M059J (cell line): ENCODE results near the gene NTSR1. TPM values are rescaled to one million over a fixed set of nuclear protein-coding genes. Genes with fewer than 3 reads are reported as not detected.
A peak's percentile ranks its signal among the peaks of the same experiment; 100 is the strongest.

Experiments used
- DNase-seq: peaks from one replicate; pipeline ENCODE4 v3.0.0-alpha.2; 2012; ENCODE audit warnings: low read depth
- total RNA-seq: library from RNA; depleted of rRNA; stranded (reverse); fragments of >200 nt; shearing (Covaris generic); gene quantifications from 2 replicates; pipeline ENCODE4 v1.2.3, GENCODE V29; 2014

The NTSR1 gene
- total RNA-seq, 1 experiment from 2014 or later: 0.07 TPM

DNA sequence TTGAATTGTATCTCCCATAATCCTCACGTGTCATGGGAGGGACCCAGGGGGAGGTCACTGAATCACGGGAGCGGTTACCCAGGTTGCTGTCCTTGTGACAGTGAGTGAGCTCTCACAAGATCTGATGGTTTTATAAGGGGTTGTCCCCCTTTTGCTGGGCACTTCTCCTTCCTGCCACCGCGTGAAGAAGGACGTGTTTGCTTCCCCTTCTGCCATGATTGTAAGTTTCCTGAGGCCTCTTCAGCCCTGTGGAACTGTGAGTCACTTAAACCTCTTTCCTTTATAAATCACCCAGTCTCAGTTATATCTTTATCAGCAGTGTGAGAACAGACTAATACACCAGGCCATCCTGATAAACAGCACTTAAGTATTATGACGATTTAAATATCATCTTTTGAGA, 78.7 kb downstream of the NTSR1 start:
- DNase-seq: no peak

DNA sequence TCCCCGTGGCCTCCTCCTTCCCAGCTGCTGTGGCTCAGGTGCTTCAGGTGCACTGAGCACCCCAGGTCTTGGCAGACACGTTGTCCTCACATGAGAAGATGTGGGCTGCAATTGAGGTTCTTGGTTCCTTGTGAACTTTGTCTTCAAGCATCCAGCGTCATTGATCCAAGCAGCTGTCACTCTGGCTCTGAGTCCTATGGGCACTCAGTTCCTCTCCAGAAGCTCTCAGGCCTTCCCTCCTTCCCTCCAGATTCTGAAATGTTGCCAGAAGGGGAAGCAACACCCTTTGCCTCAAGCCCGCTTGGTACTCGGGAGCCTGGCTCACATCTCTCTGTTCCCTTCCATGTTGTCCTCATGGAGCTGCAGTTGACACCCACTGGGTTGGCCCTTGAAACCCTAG, 79.2 kb downstream of the NTSR1 start:
- no peak for DNase-seq

DNA sequence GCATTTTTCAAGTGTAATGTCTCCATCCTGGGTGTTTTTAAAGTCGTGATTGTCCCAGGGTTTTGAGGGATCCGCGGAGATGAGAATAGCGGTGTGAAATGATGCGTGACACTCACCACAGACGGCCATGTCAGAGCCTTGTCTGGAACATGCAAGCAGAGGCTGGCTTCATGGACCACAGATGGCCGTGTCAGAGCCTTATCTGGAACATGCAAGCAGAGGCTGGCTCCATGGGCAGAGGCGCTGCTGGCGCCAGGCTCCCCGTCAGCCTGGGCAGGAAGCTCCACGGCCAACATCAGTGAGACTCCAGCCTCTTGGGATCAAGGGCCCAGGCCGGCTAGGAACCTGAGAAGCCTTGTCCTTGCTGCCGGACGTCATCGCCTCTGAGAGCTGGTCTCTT, 80.0 kb downstream of the NTSR1 start:
- DNase-seq: no peak

DNA sequence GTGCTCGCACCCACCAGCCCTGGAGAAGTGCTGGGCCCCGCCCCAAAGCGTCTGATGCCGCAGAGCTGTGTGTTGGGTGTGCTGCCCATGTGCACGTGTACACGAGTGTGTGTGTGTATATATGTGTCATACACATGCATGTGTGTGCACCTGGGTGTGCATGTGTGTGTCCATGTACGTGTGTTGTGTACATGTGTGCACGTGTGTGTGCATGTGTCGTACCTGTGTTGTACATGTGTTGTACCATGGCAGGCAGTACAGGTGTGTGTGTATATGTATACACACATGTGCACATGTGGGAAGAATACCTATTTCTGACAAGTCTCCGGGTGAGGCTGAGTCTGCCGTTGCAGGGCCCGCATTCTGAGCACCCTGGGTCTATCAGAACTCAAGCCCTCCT, 81.4 kb downstream of the NTSR1 start:
- DNase-seq: no peak

DNA sequence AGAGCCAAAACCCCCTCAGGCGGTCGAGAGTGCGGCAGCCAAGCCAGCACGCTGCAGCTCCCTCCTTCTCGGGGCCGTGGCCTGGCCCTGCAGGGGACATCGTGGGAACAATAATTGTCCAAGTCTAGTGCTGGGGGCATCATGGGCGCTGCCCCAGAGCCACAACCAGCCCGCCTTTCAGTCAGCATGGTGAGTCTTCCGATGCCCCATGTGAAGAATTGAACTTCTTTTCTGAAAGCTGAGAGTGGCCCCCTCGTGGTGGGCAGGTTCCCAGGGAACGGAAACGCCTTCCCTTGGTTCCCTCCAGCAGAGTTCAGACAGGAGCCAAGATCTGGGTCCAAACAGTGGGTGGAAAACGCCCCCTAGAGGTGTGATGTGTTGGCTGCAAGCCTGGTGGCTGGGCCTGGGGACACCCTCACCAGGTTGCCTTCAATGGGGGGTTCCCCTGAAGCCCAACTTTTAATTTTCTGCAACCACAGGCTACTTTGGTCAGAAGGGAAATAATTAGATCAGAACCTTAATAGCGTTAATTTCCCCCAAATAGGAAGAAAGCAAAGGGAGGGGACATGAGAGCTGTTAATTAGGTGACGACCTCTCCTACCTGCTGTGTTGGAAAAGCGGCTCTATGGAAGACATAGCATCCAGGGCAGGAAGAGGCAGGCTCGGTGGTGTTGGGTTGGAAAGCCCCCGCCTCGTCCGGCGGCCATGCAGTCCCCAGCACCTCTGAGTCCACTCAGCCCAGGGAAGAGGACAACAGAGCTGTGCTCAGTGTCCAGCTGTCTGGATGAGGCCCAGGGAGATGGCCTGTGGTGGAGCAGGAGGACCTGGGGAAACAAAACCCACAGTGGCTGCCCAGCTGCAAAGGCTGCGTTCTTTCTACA, 82.9 kb downstream of the NTSR1 start:
- DNase-seq: peak; percentile 95

DNA sequence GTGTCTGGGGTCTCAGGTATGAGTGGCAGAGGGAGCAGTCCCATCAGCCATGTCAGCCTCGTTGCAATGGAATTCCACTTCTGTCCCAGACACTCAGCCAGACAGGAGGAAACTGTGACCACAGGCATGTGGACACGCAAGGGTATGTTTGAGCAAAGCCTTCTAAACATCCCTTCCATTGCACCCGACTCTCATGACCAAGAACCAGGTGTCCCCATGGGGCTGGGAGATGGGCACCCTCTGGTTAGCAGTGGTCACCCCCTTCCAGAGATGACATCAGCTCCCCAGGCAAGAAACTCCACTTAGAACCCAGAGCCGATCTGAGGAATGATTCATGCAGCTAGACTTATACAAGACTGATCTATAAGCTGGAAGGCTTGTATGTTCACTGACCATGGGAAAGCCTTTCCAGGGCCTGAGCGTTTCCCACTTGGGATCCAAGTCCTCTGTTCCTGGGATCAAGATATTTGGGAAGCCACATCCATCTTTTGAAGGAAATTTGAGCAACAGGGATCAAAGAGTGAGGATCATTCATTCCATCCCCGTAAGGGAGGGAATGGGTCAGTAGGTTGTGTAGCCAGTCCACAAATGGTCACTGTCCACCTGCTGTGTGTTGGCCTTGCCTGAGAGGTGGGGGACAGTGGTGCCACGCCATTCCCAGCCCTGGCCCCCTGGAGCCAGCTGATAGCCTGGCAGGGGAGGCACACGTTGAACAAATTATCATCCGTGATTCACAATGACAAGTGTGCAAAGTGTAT, 83.7 kb downstream of the NTSR1 start:
- DNase-seq: peak; percentile 79

DNA sequence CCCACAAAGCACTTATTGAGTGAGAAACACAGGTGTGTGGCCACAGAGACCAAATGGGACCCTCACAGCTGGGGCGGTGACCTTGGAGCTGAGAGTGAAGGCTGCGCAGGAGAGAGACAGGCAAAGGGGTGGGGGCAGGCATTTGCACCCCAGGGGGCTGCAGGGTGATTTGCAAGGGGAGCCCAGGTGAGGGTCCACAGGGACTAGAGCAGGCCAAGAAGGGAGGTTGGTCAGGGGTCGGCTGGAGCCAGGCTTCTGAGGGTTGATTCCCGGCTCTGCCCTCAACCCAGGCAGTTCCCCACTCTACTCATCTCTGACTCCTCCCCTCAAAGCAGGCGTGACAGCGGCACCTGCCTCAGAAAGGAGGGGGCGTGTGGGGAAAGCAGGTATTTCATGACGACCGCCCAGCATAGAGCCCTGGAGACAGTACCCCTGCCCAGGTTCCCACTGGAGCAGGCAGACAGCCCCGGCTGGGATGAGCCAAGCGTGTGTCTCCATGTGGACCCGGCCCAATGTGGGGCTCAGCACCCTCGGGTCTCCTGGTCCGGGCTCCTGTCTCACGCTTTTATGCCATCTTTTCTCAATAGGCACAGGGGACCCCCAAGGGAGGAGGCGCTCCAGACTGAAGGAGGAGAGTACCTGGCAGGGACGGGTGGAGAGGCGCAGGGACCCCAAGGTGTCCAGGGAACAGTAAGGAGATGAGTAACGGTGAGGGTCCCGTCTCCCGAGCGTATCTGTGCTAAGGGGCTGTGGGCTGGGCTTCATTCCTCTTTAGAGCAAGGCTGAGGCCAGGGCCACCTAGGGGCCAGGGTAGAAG, 84.5 kb downstream of the NTSR1 start:
- DNase-seq: no peak

DNA sequence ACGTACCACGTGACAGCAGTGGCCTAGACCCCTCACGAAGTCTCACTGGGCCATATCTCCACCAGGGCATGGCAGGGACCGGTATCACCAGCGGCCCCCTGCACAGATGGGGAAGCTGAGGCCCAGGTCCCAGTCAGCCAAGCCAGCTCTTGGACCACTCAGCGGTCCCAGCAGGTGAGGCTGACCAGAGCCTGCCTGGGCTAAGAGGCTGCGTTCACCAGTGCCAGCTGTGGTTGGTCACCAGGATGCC, 85.0 kb downstream of the NTSR1 start:
- DNase-seq: no peak

DNA sequence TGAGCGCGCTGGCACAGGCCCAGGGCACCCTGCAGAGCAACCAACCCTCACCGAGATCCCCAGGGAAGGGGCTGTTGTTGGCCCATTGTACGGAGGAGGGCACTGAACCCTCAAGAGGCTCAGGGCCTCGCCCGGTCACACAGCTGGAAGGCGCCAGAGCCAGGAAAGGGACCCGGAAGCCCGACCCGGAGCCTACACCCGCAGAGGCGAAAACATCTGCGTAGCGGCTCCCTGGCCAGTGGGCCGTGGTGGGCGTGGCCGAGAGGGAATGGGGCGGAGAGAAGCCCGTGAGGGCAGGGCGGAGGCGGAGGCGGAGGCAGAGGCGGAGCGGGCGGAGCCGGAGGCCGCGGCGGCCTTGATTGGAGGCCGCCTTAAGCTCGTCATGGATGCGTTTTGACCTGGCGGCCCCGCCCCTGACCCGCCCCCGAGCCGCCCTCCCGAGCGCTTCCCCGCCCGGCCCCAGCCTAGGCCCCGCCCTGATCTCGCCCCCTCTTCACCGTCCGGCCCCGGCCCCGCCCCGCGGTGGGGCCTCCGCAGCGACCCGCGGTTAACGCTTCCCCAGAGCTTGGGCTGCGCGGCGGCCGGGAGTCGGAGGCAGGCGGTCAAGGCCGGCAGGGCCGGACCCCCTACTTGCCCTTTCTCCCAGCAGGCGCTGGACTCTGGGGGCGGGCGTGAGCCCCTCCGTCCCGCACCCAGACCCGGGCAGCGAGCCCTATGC, 85.5 kb downstream of the NTSR1 start:
- DNase-seq: peak; percentile 96

DNA sequence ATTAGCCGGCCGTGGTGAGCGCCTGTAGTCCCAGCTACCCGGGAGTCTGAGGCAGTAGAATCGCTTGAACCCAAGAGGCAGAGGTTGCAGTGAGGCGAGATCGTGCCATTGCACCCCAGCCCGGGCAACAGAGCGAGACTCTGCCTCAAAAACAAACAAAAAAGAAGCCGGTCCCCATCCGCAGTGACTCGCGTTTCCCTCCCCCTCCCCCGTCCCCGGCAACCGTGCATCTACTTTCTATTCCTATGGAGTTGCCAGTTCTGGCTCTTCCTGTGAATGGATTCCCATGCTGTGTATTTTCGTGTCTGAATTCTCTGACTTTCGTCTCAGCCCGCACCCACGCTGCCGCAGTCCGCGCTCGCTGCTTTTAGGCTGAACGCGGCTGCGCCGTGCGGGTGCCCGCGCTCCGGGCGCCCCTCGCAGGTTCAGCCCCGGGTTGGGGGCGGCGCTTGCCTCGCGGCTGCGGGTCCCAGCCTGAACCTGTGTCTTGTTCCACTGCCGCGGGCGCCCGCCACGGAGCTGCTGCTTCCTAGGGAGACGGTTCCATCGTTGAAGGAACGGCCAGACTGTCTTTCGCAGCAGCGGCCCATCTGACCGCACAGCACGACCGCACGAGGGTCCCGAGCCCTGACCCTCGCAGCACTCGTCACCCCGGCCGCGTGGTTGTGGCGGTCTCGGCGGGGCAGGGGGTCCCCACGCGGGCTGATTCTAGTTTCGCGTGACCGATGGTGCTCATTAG, 86.6 kb downstream of the NTSR1 start:
- DNase-seq: peak; percentile 74

DNA sequence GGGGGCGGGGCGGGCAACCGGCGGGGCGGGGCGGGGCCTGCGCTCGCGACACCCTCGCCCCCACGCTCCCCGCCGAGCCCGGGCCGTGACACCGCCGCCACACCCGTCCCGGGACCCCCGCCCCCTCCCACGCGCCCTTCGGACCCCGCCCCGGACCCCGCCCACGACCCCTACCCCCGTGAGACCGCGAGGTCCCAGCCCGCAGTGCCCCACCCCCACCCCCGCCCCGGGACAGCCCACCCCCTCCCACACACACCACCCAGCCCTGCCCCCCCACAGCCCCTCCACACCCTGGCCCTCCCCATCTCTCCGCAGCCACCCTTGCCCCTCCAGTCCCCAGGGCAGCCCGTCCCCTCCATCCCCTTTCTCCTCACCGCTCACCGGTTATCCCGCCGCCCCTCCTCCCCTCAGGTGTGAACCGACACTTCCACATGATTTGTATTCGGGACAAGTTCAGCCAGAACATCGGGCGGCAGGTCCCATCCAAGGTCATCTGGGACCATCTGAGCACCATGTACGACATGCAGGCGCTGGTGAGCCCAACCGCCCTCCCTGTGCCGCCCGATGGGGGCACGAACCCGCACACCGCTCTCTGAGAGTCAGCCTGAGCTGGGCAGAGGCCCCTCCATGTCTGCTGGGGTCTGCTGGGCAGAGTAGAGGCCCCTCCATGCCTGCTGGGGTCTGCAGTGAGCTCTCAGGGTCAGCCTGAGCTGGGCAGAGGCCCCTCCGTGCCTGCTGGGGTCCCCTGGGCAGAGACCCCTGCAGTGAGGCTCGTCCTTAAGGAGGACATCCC, 88.3 kb downstream of the NTSR1 start:
- DNase-seq: no peak

DNA sequence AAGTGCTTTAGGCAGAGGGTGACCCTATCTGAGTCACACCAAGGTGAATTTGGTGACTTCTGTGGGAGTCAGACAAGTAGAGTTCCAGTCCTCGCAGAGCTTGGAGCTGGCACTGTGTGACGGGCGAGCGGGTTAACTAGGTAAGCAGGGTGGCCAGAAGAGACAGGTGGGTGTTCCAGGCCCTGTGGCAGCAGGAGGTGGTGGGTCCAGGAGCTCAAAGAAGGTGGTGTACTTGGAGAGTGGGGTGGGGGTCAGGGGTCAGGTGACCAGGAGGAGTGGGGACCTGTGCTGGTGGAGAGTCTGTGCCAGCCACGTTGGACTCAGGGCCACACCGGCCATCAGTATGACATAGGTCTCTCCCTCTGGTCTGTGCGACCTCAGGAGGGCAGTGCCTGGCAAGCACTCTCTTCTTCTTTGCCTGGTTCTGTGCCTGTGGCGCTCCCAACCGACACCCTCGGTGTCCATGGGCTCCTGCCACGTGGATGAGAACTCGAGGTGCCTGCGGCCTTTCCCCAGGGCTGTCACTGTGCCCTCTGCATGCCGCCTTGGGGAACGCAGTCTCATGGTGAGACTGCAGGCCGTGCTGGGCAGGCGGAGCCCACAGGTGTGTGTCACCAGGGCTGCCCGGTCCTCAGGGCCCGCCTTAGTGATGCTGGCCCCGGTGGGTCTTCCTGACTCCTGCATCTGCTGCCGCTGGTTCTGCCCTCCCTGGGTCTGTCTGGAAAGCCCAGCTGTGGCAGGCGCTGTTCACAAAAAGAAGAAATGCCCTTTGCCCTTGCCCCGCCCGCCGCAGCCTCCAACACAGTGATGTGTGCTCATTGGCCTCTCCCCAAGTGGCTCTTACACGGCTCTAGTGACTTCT, 89.3 kb downstream of the NTSR1 start:
- no peak for DNase-seq

DNA sequence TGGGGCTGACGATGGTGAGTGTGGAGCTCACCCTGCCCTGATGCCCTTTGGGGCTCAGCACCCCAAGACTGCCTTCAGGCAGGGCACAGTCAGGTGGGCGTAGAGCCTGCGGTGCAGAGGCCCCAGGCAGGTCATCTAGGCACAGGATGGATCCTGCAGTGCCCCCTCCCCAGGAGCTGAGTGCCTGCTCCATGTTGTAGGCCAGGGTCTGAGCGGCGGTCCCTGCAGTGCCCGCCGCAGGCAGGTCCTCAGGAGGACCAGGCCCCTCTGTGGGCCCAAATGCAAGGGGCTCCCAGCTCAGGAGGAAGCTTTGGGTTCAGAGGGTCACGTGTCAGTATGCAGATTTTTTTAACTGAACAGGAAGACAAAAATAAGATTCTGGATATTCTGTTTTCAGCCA, 90.4 kb downstream of the NTSR1 start:
- DNase-seq: no peak

DNA sequence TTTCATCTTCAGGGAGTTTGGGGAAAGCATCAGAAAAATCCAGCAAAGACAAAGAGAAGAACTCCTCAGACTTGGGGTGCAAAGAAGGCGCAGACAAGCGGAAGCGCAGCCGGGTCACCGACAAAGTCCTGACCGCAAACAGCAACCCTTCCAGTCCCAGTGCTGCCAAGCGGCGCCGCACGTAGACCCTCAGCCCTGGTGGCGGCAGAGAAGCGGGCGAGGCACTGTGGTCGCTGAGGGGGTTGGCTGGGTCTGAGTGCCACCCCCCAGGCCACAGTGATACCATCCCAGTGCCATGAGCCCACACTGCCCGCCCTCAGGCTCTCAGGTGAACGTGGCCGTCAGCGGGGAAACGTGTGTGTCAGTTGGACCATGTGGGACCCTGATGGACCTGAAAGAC, 90.8 kb downstream of the NTSR1 start:
- no peak for DNase-seq

DNA sequence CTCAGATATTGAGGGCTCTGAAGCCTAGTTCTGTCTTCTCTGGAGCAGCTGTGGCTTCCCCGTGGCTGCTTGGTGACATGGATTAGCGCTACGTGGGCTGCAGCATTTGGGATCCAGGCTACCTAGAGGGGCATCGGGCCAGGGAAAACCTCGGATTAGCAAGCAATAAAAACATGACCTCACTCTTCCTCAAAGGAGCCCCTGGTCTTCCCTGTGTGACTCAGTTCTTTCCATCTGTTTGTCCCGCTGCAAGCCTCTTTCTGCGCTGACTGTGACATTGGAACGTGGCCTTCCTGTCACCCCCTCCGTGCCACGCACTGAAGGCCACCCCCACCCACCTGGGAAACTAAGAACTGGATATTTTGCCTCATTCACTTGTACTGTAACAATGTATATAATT, 91.2 kb downstream of the NTSR1 start:
- no peak for DNase-seq

DNA sequence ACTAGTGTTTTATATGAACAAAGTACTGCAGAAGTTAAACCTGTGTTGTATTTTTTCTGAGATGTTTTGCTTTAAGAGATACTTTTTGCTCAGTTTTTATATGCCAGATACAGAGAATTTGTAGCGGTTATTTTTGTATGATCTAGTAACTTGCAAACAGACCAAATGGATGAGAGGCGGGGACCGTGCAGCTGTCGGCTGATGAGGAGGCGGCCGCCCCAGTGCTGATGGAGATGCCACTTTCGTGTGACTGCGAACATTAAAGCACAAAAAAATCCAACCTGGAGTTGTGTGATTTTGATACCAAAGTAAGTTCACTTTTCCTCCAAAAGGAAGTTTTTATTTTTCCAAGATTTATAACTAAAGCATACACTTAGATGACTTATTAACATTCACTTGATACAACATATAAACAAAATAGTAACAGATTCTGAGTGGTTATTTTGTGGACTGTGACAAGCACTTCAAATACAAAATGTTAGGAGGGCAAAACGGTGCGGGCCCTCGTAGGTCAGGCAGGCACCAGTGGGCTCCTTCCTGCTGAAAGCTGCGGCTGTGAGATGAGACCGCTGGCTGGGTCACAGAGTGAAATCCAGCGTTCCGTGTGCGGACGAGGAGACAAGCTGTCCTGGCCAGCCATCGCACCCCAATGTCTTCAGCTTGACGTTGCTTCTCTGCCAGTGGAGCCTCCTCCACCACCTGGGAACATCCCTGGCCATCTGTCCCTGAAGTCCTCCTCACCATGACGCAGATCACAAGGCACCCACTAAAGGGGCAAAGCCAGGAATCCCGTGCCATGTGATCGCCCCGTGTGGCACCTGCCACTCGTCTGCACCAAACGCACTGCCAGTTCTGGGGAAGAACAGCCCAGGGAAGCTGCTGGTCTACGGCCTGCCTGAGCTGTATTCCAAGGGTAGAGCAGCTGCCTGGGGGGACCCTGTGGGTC, 92.0 kb downstream of the NTSR1 start:
- DNase-seq: no peak

DNA sequence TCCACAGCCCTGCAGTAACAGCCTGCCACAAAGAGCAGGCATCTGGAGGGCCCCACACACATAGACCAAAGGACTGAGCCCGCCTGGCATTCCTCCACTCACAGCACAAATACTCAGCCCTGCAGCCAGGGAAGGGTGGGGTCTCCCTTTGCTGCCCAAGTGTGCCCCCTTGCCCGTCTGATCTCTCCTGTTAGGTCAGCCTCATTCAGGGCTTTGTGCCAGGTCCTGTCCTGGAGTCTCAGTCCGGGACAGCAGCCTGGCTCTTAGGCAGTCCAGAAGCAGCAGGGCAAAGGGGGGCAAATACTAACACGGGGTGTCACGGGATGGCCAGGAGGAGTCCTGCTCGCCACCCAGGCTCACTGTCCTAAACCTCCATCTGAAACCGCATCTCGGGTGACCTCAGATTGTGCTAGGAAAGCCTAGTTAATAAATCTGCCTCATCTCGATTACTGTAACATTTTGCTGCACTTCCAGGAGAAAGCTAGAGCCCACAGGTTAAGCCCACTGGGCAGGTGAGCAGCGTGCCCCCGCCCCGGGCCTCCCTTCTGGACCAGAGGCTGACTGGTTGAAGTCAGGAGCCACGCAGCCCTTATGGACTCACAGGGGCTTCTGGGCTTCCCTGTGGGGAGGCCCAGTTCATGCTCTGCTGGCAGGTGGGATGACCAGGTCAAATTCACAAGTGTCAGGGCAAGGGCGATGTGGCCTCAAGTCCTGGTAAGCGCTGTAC, 92.8 kb downstream of the NTSR1 start:
- no peak for DNase-seq
